HK-2 (cell line): ENCODE results near the gene YIPF7.

ENCODE experiments used
- DNase-seq: peaks from one replicate; pipeline ENCODE4 v3.0.0-alpha.2; 2018; ENCODE audit not compliant: unreplicated experiment

Gene YIPF7

DNA sequence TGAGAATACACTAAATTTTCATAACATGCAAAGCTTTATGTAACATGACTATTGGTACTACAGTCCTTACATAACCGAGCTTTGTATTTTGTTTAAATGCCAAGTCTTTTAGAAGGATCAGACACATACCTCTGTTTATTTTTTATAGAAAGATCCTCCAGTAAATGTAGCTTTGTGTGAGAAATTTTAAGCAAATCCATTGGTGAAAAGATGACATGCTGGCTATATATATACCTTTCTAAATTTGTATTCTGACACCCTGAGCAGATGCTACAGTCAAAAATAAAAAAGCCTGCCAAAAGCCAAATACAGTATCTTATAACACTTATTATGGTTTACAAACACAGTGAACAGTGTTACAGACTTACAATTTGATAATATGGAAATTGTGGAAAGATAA is at the start of gene YIPF7:
TSS of gene YIPF7 (minus strand) at position 201 of the 400 bp plus-strand sequence. CDS start 1,525 bp downstream, outside the sequence.
- no peak for DNase-seq

DNA sequence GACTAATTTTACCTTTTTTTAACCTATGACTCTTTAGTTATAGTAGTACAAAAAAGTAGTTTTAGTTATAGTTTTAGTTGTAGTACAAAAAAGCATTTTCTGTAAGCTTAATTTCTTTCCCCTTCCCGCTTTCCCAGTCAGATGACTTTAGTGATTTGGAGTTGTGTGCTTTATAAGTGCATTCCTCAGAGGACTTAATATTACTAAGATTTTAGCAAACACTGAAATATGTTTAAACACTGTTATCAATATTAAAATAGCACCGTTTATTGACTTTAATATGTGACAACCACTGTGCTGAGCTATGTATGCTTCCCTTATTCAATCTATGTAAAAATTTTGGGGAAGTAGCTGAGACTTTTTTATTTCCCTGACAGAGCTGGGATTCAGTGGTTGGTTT is 49.6 kb upstream of the YIPF7 start:
- no peak for DNase-seq

DNA sequence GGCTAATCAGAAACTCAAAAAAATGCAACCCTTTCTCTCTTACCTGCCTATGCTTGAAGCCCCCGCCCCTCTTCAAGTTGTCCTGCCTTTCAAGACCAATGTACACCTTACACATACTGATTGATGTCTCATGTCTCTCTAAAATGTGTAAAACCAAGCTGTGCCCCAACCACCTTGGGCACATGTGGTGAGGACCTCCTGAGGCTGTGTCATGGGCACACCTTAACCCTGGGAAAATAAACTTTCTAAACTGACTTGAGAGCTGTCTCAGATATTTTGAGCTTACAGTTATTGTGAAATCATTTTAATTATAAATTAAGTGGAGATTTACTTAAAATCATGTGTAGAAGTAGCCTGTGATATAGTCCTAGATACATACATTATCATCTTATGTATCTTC is 49.0 kb upstream of the YIPF7 start:
- no peak for DNase-seq

DNA sequence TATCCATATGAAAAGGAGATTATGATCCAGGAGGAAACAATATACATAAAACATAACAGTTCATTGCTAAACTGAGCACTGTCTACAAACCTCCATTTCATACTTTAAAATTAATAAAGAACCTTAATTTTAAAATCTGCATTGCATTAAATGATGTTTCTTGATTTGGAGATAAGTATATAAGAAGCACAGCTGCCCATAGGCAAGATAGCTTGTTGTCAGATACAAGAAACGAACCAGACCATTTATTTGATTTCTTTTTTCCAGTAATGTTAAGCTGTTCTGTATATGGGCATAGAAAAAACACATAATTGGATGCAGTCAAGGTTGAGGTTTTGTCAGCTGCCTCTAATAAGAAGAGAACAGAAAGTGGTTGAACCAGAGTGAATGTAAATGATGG is 33.2 kb upstream of the YIPF7 start:
- no peak for DNase-seq

DNA sequence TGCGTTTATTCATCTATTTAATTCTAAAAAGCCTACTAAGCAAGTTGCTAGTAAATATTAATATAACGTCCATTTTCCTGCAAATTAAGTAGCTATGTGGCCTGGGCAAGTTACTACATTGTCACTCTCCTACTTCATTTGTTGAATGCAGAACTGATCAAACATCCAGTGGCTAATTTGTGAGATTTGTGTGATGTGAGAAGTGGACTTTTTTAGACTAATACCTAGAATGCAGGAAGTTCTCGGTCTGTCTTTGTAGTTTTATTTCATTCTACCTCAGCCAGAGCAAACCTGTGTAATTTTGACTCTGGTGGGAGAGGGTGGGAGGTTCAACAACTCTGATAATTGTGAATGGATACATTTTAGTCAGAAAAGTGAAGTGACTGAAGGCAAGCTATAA is 27.6 kb upstream of the YIPF7 start:
- no peak for DNase-seq

DNA sequence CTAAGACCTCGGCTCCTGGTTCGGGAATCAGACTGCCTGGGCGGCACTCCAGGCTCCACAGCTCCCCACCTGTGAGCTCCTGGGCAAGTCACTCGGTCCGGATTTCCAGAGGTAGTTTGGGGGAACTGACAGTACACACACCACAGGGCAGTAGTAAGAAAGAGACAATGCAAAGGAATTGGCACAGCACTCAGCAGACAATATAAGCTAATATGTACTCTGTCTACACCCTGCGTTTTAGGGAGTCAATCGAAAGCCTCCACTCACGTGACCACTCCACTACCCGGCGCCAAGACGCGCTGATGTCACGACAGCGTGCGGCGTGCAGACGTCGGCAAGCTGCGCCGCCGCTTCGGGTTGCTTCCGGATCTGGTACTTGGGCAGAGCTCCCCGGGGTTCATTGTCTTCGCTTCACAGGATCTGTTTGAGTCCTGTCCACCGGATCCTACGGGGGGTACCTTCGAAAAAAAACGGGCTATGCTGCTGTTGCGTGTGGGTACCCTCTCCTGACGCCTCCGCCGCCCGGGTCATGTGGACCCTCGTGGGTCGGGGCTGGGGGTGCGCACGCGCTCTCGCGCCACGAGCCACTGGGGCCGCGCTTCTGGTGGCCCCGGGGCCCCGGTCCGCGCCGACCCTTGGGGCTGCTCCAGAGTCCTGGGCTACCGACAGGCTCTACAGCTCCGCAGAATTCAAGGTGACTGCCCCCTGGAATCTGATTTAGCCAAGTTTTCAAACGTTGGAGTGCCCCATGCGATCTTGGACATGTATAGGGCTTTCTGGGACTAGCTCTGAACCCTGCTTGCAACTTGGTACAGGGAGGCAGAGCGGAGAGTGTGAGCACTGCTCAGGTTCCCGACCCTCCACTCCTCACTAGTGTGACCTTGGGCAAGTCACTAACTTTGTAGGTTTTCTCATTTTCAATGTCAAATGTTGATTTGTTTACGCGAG is 26.9 kb upstream of the YIPF7 start, which contains the start of gene GUF1:
TSS of gene GUF1 (plus strand) at position 327 of the 948 bp plus-strand sequence. CDS start at position 530, 203 bp downstream.
- peak; percentile 86 for DNase-seq

DNA sequence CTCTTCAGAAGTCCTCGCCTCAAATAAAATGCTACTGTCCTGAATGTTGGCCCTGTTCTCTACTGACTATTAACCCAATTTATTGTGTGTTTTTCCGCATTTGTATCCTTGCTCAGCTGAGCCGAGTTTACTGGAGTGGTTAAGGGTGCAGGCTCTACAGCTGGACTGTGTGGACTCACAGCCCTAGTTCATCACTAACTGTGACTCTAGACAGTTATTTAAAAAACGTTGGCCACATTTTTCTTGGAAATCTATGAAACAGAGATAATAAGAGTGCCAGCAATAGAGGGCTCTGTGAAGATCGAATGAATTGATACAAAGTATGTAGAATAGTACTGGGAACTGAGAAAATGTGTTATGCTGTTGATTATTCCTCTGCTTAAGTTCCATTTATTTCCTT is 23.9 kb upstream of the YIPF7 start:
- no peak for DNase-seq

DNA sequence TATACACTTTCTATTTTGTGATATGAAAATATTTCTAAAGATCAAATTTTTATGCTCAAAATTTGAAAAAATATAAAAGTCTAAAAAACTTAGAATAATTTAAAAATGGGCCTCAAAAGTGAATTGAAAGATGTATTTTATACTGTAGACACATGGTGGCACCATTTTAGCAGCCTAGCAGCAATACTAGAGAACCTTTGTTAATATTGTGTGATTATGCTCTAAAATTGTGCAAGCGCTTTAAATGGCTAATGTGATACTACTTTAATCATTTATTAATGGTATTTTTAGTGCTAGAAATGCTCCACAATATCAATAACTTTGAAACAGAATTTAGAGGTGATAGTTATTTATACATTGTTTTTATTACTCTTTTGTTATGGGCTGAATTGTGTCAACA is 23.0 kb upstream of the YIPF7 start:
- no peak for DNase-seq

DNA sequence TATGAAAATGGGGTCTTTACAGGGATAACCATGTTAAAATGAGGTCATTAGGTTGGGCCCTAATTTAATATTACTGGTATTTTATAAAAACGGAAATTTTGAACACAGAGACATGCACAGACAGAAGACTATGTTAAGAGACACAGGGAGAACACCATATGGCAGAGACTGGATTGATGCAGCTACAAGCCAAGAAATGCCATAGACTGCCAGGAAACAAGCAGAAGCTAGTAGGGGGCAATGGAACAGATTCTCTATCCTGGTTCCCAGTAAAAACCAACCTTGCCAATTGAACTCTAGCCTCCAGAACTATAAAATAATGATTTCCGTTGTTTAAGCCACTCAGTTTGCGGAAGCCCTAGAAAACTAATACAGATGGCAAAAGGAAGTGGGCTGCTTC is 20.2 kb upstream of the YIPF7 start:
- no peak for DNase-seq

DNA sequence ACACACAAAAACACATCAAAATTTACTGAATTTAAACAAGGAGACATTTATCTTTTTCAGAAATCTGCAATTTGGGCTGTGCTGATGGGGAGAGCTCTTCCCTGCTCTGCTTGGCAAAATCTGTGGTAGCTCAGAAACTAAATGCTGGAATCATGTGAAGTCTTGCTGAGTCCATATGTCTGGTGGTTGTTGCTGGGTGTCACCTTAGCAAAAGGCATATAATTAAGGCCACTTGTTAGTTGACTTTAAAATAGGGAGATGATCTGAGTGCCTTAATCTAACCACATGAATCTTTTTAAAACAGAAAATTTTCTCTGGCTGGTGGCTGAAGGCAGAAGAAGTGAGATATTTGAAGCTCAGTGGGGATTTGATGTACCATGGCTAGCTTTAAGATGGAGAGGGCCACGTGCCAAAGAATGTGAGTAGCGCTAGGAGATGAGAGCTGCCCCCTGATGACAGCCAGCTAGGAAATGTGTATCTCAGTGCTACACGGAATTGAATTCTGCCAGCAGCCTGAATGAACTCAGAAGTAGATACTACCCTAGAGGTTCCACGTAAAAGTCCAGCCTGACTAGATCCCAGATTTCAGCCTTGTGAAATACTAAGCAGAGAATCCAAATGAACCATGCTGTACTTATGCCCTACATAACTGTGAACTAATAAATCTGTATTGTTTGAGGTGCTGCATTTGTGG is 19.2 kb upstream of the YIPF7 start:
- DNase-seq, result no peak

DNA sequence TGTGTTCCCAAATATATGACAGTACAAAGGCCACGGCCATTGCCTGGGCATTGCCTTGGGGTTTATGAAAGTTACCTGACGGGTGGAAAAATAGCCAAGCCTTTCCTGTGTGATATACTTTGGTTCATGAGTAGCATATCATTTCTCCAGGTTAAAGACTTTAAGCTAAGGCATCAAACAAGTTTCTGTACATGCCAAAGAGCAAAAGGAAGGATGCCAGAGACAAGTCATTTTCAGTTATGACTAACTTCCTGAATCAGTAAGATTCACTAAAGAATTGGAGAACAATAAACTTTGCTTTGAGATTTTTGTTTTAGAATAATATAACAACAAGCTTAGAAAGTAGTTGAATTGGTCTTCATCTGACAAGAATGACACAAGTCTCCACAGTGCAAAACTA is 17.1 kb upstream of the YIPF7 start:
- no peak for DNase-seq

DNA sequence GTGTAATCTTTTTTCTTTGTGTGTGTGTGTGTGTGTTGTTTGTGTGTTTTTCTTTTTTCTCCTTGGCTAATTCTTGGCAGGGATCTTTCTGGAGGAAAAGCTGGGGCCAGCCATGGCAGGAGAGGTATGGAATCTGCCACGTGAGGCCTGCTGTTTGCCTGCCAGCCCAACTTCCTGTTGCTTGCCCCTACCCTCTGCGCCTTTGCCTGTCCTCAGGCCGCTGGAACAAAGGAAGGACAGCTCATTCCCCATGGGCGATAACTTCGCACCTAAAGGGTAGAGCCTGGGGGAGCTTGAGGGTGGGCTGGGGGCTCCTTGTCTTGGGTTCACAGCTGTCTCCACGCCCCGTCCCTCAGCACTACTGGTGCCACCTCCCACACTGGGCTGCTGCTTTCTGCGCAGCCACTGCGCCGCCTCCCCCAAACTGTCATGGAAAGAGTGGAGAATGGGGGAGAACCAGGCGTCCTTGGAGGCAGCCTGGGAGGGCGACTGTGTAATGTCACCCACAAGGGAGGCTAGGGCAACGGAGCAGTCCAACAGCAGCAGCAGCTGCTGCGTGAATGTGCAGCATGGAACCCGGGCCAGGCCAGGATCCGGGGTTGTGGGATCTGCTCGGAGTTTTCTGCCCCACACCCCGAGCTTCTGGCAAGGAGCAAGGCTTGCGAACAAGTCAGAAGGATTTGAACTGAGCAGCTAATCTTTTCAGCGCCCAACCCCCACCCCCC is 12.3 kb upstream of the YIPF7 start:
- no peak for DNase-seq

DNA sequence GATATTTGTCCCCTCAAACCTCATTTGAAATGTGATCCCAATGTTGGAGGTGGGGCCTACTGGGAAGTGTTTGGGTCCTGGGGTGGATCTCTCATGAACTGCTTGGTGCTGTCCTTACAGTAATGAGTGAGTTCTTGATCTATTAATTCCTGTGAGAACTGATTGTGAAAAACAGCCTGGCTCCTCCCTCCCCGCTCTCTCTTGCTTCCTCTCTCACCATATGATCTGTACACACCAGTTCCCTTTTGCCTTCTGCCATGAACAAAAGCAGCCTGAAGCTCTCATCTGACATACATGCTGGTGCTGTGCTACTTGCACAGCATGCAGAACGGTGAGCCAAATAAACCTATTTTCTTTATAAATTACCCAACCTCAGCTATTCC is 11.2 kb upstream of the YIPF7 start:
- no peak for DNase-seq

DNA sequence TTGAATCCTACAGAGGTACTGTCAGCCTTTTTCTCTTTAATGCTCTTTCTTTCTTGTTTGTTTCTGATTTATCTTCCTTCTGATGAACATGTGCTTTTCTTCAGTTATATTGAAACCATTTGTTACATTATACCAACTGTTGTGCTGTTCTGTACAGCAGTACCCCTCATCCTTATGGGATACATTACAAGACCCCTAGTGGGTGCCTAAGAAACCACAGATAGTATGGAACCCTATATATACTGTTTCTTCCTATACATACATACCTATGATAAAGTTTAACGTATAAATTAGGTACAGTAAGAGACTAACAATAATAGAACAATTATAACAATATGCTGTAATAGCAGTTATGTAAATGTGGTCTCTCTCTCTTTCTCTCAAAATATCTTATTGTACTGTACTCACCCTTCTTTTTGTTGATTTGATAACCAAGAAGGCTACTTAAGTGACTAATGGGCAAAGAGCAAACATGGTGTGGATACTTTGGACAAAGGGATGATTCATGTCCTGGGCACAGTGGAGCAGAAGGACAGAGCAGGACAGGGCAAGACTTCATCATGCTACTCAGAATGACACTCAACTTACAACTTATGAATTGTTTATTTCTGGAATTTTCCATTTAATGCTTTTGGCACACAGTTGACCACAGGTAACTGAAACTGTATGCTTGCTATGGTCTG is 10.7 kb upstream of the YIPF7 start:
- no peak for DNase-seq

DNA sequence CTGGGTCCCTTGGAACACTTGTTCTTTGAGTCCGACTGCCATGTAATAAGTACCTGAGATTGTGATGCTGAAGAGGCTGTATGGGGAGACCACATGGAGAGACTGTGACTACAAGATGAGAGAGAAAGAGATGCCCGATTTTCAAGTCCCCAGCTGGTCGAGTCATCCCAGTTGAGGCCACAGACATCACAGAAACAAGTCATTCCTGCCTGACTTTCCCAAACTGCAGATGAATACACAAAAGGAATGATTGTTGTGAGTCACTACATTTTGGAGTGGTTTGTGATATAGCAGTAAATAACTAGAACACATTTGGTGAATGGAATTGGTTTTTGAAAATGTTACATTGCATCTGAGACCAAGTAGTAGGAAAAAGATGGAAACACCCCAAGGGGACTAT is 9.0 kb upstream of the YIPF7 start:
- DNase-seq, result no peak

DNA sequence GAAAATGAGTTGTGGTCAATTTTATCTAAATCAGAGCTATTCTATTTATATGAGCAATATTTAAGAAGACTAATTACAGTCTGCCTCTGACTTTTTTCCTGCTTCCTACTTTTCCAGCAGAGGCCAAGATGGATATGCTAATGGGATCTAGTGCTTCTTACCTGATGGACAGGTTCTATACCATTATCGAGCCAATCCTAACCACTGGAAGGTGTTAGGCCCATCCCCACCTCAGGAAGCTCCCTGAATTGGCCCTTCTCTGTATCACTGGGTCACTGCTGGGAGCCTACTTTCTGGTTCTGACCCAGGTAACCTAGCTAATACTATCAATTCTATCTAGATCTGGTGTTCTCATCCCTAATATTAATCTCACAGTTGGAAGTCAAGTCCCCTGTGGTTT is 577 bp upstream of the YIPF7 start:
- DNase-seq, result no peak

DNA sequence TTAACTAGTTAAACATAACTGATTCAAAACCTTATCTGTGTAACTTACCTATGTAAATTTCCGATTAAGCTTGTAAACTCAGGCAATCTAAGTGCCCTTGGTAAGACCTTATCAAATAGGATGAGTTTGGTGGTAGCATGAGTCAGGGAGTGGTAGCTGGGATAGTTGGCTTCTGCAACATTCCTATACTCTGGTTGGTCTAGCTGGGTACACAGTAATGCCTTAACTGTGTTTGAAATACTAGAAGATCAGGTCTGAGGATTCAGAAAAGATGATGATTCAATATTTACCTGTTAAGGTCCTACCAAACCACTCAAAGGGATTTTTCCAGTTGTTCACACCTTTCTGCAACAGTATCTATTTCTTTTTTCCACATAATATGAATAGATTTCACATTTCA is 5.3 kb downstream of the YIPF7 start:
- no peak for DNase-seq

DNA sequence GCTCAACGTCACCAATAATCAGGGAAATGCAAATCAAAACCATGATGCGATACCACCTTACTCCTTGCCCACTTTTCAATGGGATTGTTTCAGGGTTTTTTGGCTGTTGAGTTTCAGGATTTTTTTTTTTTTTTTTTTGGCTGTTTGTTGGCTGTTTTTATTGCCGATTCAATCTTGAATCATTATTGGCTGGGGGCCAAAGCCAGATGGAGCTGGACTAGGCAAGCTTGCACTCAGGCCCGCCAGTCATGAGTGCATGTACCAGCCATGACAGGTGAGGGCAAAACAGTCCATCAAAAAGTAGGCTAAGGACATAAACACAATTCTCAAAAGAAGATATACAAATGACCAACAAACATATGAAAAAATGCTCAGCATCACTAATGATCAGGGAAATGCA is 13.3 kb downstream of the YIPF7 start:
- no peak for DNase-seq

DNA sequence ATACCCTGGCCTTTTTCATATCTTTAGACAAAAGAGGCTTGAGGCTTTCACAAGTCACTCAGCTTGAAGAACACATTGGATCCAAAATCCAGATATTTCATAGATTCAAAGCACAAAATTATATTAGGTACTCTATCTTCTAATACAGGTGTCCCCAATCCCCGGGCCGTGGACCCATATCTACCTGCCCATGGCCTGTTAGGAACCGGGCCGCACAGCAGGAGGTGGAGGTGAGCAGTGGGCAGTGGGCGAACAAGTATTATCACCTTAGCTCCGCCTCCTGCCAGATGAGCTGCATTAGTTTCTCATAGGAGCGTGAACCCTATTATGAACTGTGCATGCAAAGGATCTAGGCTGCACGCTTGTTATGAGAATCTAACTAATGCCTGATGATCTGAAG is 18.7 kb downstream of the YIPF7 start:
- DNase-seq, result no peak

DNA sequence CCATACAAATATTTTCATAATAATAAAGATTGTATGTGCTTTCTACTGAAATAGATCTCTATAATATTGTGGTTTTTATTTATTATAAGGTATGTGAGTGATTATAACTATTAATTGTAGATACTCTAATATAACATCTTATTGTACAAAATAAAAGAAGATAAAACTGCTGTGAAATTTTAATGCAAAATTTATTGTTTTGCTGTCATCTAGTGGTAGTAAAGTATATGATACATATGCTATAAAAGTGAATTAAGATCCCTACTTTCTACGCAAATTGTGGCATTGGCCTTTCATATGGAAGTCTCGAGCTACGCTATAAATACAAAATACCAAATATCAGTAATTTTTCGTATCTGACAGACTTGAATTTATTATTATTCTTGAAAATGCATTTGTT is 19.3 kb downstream of the YIPF7 start:
- DNase-seq, result no peak

DNA sequence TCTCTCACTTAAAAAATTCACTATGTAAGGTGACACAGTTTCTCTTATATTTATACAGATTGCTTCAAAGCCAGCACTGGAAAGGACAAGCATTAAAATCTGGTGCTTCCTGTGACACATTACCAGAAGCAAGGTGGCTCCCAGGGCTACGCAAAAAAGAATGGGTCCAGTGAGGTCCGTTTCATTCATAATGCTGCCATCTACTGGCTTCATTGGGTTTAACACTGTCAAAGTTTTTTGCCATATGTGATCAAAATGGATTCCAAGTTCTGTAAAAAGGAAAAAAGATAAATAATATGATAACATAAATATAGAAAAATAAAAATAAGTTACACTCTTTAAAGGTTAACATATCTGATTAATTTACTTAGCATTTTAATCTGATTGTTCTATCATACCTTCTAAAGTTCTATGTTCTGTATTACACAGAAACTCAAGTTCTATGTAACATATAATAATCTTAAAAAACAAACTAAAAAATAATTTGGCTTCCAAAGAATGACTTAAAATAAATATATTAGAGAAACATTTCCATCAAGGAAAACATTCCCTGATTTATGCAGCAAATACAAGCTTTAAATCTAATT is 22.1 kb downstream of the YIPF7 start:
- DNase-seq, result peak; percentile 41
